HepG2 (cell line): ENCODE data around the gene ATOSB. TPM values are rescaled to one million over a fixed set of nuclear protein-coding genes. Genes with fewer than 3 reads are reported as not detected.

Experiments
- DNMT3B ChIP-seq: conservative IDR thresholded peaks from 2 replicates; pipeline ENCODE4 v1.6.1; 2016; ENCODE audit warnings: missing biosample characterization, control low read depth
- EED ChIP-seq: sonication (generic); formaldehyde crosslinking; IDR thresholded peaks from 2 replicates; pipeline ENCODE4 v1.5.0; 2020; ENCODE audit warnings: mild to moderate bottlenecking, missing genetic modification reagents
- FOSL2 ChIP-seq: sonication (generic); formaldehyde crosslinking; IDR thresholded peaks from 2 replicates; pipeline ENCODE4 v1.4.0; 2020; ENCODE audit warnings: missing genetic modification reagents
- FOXJ3 ChIP-seq: sonication (generic); formaldehyde crosslinking; IDR thresholded peaks from 2 replicates; pipeline ENCODE4 v1.4.0; 2020; ENCODE audit warnings: missing genetic modification reagents, mild to moderate bottlenecking, borderline replicate concordance
- GPN1 ChIP-seq: sonication (generic); formaldehyde crosslinking; IDR thresholded peaks from 2 replicates; pipeline ENCODE4 v1.5.1; 2020; ENCODE audit warnings: missing genetic modification reagents, borderline replicate concordance
- HMGA1 ChIP-seq: sonication (generic); formaldehyde crosslinking; conservative IDR thresholded peaks from 2 replicates; pipeline ENCODE4 v1.4.0; 2020; ENCODE audit warnings: missing genetic modification reagents
- HNF4G ChIP-seq, 2 experiments: sonication (generic) in 1 of 2; formaldehyde crosslinking in 1 of 2; IDR thresholded peaks; 2 replicates each; pipeline versions ENCODE4 v1.4.0 to v1.6.1; 2011 to 2020; ENCODE audit warnings: borderline replicate concordance in 2 of 2, low read depth in 2 of 2, mild to moderate bottlenecking in 2 of 2, low read length in 1 of 2, missing genetic modification reagents in 1 of 2, moderate library complexity in 1 of 2
- KLF12 ChIP-seq: sonication (generic); formaldehyde crosslinking; IDR thresholded peaks from 2 replicates; pipeline ENCODE4 v1.4.0; 2020; ENCODE audit warnings: missing genetic modification reagents, borderline replicate concordance
- KLF16 ChIP-seq, 2 experiments: sonication (generic) in 1 of 2; formaldehyde crosslinking in 1 of 2; IDR thresholded peaks; 2 replicates each; pipeline versions ENCODE4 v1.6.1 to v1.8.0; 2016 to 2023; ENCODE audit warnings: missing genetic modification reagents in 2 of 2, missing compliant biosample characterization in 1 of 2
- NFIC ChIP-seq: IDR thresholded peaks from 2 replicates; pipeline ENCODE4 v1.6.1; 2012; ENCODE audit warnings: mild to moderate bottlenecking, low read length, inconsistent platforms
- RAD21 ChIP-seq: fragments of 450-650 bp; formaldehyde crosslinking; IDR thresholded peaks from 2 replicates; pipeline ENCODE4 v1.5.0; 2020; ENCODE audit warnings: mild to moderate bottlenecking
- TOE1 ChIP-seq: sonication (generic); formaldehyde crosslinking; IDR thresholded peaks from 2 replicates; pipeline ENCODE4 v1.4.0; 2020; ENCODE audit warnings: mild to moderate bottlenecking, missing genetic modification reagents
- ZNF383 ChIP-seq: sonication (generic); formaldehyde crosslinking; IDR thresholded peaks from 2 replicates; pipeline ENCODE4 v1.4.0; 2020; ENCODE audit warnings: missing genetic modification reagents, mild to moderate bottlenecking, borderline replicate concordance
- ZNF556 ChIP-seq: sonication (generic); formaldehyde crosslinking; IDR thresholded peaks from 2 replicates; pipeline ENCODE4 v1.4.0; 2020; ENCODE audit warnings: mild to moderate bottlenecking, missing genetic modification reagents, borderline replicate concordance
- ZNF777 ChIP-seq: sonication (generic); formaldehyde crosslinking; IDR thresholded peaks from 2 replicates; pipeline ENCODE4 v1.4.0; 2020; ENCODE audit warnings: missing genetic modification reagents
- ZZZ3 ChIP-seq: sonication (generic); formaldehyde crosslinking; IDR thresholded peaks from 2 replicates; pipeline ENCODE4 v1.4.0; 2020; ENCODE audit warnings: missing genetic modification reagents, mild to moderate bottlenecking, borderline replicate concordance
- polyA plus RNA-seq, 8 experiments: library from polyadenylated mRNA; depleted of rRNA in 3 of 8; stranded (reverse) in 7 of 8; unstranded in 1 of 8; fragments of >200 nt; fragmentation: Illumina TruSeq in 4 of 8; extraction: Trizol in 4 of 8; gene quantifications; 2 replicates each; pipeline versions ENCODE4 v1.2.1 to v1.2.3, GENCODE V29; 2011 to 2016; ENCODE audit warnings: low read depth in 4 of 8, missing spikeins in 1 of 8, mixed read lengths in 1 of 8; ENCODE audit not compliant: insufficient read depth in 1 of 8
- total RNA-seq, 5 experiments: library from RNA; depleted of rRNA; stranded (reverse); fragments of >200 nt; fragmentation: Illumina TruSeq; extraction: Trizol; gene quantifications; 2 replicates each; pipeline ENCODE4 v1.2.3, GENCODE V29; 2016; ENCODE audit warnings: low read depth in 1 of 5
- TF ChIP-seq, protein P1 (sequence below), 2 experiments: IDR thresholded peaks; 2 replicates each; pipeline ENCODE4 v1.6.1; 2011 to 2012; ENCODE audit warnings: low read length in 2 of 2, borderline replicate concordance in 1 of 2, low read depth in 1 of 2, mild to moderate bottlenecking in 1 of 2, moderate library complexity in 1 of 2
- TF ChIP-seq, protein P2 (sequence below): sonication (generic); formaldehyde crosslinking; IDR thresholded peaks from 2 replicates; pipeline ENCODE4 v1.5.0; 2020; ENCODE audit warnings: missing genetic modification reagents, mild to moderate bottlenecking, borderline replicate concordance
- TF ChIP-seq, protein P3 (sequence below): sonication (generic); formaldehyde crosslinking; IDR thresholded peaks from 2 replicates; pipeline ENCODE4 v1.8.0; 2022; ENCODE audit warnings: mild to moderate bottlenecking, missing genetic modification reagents; ENCODE audit not compliant: insufficient replicate concordance
- TF ChIP-seq, protein P4 (sequence below): sonication (generic); formaldehyde crosslinking; IDR thresholded peaks from 2 replicates; pipeline ENCODE4 v1.5.0; 2020; ENCODE audit warnings: mild to moderate bottlenecking, missing genetic modification reagents

ATOSB gene
- total and polyA plus RNA-seq, 2 of the 13 experiments (the other 11 are each of a cell fraction or from before 2014, with no cell fraction given) = 1.9 to 6.4 TPM

DNA sequence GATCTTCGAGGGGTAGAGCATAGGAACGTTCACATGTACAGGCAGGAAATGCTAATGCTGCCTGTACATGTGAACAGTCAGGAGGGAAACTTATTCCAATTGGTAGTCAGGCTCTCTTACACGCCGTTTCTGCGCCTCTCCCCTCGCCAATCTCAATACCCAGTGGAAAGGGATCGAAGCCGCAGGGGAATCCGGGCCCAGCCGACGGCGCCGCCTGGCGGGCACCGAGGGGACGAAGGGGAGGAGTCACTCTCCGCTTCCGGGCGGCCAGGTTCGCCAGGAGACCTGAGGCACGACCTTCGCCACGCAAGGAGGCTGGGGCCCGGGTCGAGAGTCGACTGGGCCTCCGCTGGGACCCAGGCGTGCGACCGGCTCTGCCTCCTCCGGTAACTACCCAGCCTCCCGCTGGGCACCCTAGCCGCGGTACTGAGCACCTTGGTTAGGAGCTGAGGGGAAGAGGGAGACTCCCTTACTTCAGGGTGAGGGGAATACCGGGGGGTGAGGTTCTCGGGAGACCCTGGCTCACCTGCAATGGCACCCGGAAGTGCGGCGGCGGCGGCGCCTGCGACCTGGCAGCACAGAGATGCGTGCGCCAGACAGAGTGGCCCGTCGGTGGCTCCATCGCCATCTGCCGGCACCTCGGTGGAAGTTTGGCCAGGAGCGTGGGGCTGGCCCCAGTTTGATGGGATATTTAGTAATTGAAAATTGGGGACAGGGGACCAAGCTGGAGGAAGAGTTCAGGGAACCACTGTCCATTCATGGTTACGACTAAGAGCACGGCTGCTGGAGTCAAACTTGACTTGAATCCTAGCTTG is 19.4 kb downstream of the ATOSB start, which contains the start of gene PIGO (continued):
- TF ChIP-seq, protein P1, sequence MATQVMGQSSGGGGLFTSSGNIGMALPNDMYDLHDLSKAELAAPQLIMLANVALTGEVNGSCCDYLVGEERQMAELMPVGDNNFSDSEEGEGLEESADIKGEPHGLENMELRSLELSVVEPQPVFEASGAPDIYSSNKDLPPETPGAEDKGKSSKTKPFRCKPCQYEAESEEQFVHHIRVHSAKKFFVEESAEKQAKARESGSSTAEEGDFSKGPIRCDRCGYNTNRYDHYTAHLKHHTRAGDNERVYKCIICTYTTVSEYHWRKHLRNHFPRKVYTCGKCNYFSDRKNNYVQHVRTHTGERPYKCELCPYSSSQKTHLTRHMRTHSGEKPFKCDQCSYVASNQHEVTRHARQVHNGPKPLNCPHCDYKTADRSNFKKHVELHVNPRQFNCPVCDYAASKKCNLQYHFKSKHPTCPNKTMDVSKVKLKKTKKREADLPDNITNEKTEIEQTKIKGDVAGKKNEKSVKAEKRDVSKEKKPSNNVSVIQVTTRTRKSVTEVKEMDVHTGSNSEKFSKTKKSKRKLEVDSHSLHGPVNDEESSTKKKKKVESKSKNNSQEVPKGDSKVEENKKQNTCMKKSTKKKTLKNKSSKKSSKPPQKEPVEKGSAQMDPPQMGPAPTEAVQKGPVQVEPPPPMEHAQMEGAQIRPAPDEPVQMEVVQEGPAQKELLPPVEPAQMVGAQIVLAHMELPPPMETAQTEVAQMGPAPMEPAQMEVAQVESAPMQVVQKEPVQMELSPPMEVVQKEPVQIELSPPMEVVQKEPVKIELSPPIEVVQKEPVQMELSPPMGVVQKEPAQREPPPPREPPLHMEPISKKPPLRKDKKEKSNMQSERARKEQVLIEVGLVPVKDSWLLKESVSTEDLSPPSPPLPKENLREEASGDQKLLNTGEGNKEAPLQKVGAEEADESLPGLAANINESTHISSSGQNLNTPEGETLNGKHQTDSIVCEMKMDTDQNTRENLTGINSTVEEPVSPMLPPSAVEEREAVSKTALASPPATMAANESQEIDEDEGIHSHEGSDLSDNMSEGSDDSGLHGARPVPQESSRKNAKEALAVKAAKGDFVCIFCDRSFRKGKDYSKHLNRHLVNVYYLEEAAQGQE (IDR thresholded peaks at IDR 0.05; ENCODE audit: borderline replicate concordance in 1 of 2, low read depth in 1 of 2, low read length in 2 of 2) = peak in 1 of 2 experiments; percentile 58; a peak in 1 of 4 replicates
- TF ChIP-seq TOE1 (peak; percentile 42), ZNF777 (CRISPR knock-in tag) (no peak; the same call in 1 of the 2 replicates), FOSL2 (peak; percentile 50), HMGA1 (CRISPR knock-in tag) (no peak), ZNF383 (CRISPR knock-in tag) (peak; percentile 93; the same call in 1 of the 2 replicates), NFIC (peak; percentile 46; the same call in 1 of the 2 replicates), EED (CRISPR knock-in tag) (peak; percentile 92), ZZZ3 (peak; percentile 91; the same call in 1 of the 2 replicates), FOXJ3 (CRISPR knock-in tag) (0 out of 2 replicates have a peak, but pooled peaks have one; percentile 38), HNF4G (IDR thresholded peaks at IDR 0.05; ENCODE audit: borderline replicate concordance, low read depth, low read length) (no peak), HNF4G (CRISPR knock-in tag; IDR thresholded peaks at IDR 0.05; ENCODE audit: borderline replicate concordance, low read depth) (0 out of 2 replicates have a peak, but pooled peaks have one; percentile 32), ZNF556 (peak; percentile 99), GPN1 (no peak), DNMT3B (CRISPR knock-in tag) (no peak), RAD21 (CRISPR knock-in tag) (peak; percentile 81), KLF16 (CRISPR knock-in tag; IDR thresholded peaks at IDR 0.05) (peak in 1 of 2 experiments; percentile 91; a peak in 2 of 4 replicates), KLF12 (CRISPR knock-in tag) (peak; percentile 72; the same call in 1 of the 2 replicates)
- TF ChIP-seq, protein P2, sequence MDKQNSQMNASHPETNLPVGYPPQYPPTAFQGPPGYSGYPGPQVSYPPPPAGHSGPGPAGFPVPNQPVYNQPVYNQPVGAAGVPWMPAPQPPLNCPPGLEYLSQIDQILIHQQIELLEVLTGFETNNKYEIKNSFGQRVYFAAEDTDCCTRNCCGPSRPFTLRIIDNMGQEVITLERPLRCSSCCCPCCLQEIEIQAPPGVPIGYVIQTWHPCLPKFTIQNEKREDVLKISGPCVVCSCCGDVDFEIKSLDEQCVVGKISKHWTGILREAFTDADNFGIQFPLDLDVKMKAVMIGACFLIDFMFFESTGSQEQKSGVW (CRISPR knock-in tag) = no peak; the same call in 1 of the 2 replicates
- TF ChIP-seq, protein P3, sequence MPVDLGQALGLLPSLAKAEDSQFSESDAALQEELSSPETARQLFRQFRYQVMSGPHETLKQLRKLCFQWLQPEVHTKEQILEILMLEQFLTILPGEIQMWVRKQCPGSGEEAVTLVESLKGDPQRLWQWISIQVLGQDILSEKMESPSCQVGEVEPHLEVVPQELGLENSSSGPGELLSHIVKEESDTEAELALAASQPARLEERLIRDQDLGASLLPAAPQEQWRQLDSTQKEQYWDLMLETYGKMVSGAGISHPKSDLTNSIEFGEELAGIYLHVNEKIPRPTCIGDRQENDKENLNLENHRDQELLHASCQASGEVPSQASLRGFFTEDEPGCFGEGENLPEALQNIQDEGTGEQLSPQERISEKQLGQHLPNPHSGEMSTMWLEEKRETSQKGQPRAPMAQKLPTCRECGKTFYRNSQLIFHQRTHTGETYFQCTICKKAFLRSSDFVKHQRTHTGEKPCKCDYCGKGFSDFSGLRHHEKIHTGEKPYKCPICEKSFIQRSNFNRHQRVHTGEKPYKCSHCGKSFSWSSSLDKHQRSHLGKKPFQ (CRISPR knock-in tag) = peak; percentile 22
- TF ChIP-seq, protein P4, sequence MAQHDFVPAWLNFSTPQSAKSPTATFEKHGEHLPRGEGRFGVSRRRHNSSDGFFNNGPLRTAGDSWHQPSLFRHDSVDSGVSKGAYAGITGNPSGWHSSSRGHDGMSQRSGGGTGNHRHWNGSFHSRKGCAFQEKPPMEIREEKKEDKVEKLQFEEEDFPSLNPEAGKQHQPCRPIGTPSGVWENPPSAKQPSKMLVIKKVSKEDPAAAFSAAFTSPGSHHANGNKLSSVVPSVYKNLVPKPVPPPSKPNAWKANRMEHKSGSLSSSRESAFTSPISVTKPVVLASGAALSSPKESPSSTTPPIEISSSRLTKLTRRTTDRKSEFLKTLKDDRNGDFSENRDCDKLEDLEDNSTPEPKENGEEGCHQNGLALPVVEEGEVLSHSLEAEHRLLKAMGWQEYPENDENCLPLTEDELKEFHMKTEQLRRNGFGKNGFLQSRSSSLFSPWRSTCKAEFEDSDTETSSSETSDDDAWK (CRISPR knock-in tag) = no peak
